ENCODE measurements around the gene CFAP100. TPM values are rescaled to one million over a fixed set of nuclear protein-coding genes. Genes with fewer than 3 reads are reported as not detected.
A peak's percentile ranks its signal among the peaks of the same experiment; 100 is the strongest.

CFAP100 gene
- total RNA-seq, 4 donors from 2014 or later, result not detected

DNA sequence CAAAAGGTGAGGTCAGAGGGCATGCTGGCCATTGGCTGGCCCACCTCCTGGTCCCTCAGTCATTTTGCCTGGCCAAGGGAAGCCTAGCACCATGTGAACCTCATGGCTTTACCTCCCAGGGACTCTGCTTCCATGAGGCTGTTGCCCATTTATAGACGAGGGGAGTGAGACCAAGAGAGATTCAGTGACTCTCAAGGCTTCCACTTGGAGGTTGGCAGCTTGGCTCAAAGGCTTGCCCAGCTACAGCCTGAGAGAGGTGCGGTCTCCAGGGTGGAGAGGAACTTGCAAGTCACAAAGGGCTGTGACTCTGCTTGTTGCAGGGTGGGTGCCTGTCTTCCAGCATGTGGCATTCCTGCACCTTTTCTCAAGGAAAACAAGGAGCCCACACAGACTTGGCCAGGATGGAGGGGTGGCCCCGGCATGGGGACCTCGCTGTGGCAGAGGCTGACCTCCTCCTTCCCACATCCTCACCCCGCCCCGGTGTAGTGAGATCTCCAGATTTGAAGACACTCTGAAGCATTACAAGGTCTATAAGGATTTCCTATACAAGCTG lies 24.5 kb downstream of the CFAP100 start:
- Histone ChIP-seq H3K4me1 (no peaks in the 10 kb centered on the region), H3K9me3 (no peaks in the 10 kb centered on the region), H3K27ac (no peak overlapping the region), H3K27me3 (no peaks in the 10 kb centered on the region), H3K36me3 (no peaks in the 10 kb centered on the region), H3K4me3 (no peak overlapping the region)
- DNase-seq, result peak in 2 of 3 donors; percentile 36 to 39
- TF ChIP-seq, protein P1, sequence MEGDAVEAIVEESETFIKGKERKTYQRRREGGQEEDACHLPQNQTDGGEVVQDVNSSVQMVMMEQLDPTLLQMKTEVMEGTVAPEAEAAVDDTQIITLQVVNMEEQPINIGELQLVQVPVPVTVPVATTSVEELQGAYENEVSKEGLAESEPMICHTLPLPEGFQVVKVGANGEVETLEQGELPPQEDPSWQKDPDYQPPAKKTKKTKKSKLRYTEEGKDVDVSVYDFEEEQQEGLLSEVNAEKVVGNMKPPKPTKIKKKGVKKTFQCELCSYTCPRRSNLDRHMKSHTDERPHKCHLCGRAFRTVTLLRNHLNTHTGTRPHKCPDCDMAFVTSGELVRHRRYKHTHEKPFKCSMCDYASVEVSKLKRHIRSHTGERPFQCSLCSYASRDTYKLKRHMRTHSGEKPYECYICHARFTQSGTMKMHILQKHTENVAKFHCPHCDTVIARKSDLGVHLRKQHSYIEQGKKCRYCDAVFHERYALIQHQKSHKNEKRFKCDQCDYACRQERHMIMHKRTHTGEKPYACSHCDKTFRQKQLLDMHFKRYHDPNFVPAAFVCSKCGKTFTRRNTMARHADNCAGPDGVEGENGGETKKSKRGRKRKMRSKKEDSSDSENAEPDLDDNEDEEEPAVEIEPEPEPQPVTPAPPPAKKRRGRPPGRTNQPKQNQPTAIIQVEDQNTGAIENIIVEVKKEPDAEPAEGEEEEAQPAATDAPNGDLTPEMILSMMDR (IDR thresholded peaks at IDR 0.05), result no peak
- no peak for TF ChIP-seq POLR2A (IDR thresholded peaks at IDR 0.05)

DNA sequence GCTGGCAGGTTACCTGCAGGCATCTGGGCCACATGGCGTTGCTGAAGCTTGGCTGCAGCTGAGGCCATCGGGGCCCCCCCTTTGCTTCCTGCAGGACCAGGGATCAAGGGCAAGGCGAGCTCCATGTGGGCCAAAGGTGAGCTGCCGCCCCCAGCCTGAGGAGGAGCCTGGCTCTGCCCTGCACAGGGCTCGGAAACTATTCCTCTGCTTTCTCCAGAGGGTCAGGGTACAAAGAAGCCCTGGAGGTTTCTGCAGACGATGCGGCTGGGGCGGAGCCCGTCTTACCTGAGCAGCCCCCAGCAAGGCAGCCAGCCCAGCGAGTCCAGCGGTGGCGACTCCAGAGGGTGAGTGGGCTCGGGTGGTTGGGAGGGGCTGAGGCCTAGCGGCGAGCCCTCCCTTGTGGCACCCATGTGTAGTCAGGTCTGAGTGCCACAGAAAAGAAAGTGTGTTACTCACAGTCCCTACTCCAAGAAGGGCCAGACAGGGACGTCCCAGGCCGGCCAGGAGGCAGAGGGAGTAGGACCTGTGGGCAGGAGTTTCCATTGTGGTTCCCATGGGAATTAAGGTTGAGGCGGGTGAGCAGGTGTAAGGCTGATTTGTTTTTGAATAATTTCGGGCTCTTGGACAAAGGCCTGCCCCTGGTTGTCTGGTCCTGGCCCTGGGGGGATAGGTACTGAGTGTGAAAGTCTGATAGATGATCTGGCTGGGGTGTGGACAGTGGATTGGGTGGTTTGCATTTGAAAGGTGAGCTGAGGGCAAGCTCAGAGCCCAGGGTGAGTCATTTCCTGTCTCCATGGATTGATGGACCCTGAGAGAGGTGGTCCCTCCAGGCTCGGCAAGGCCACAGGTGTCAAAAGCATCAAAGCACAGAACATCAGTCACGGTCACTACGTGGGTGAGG lies 25.4 kb downstream of the CFAP100 start:
- Histone ChIP-seq H3K36me3 (no peaks in the 10 kb centered on the region), H3K27me3 (no peaks in the 10 kb centered on the region), H3K27ac (no peak overlapping the region), H3K4me1 (no peaks in the 10 kb centered on the region), H3K4me3 (no peak overlapping the region), H3K9me3 (no peaks in the 10 kb centered on the region)
- TF ChIP-seq, protein P1 (IDR thresholded peaks at IDR 0.05), result no peak
- TF ChIP-seq POLR2A (IDR thresholded peaks at IDR 0.05), result no peak
- DNase-seq, result peak in 2 of 3 donors; percentile 40 to 43

DNA sequence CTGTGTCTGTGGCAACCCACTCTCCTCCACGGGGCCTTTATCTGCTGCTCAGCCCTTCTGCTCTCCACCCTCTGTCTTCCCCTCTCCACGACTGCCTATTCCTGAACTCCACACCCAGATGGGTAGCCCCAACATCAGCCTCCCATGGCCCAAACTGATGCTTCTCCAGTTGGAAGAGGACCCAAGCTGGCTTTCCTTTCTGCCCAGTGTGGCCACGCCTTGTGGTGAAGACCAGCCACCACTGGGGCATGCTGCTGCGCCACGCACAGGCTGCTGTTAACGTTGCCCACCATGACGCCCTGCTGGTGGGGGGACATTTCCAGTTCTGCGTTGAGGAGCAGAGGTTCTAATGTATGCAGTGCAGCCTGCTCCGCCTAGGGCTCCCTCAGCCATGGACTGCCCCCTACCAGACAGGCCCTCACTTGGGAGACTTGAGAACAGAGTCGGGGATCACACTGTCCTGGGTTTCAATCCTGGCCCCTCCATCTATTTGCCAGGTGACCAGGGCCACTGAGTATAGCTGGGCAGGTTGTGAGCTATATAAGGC lies 26.9 kb downstream of the CFAP100 start:
- DNase-seq, result no peak
- H3K9me3 ChIP-seq, result peaks cover 0 to 9% (median 3%) of the 10 kb centered on the region in 4 donors
- no peak for TF ChIP-seq POLR2A (IDR thresholded peaks at IDR 0.05)
- TF ChIP-seq, protein P1 (IDR thresholded peaks at IDR 0.05), result no peak
- no peak overlapping the region for H3K27ac ChIP-seq
- H3K36me3 ChIP-seq, result no peaks in the 10 kb centered on the region
- no peaks in the 10 kb centered on the region for H3K27me3 ChIP-seq
- no peaks in the 10 kb centered on the region for H3K4me1 ChIP-seq
- no peak overlapping the region for H3K4me3 ChIP-seq

DNA sequence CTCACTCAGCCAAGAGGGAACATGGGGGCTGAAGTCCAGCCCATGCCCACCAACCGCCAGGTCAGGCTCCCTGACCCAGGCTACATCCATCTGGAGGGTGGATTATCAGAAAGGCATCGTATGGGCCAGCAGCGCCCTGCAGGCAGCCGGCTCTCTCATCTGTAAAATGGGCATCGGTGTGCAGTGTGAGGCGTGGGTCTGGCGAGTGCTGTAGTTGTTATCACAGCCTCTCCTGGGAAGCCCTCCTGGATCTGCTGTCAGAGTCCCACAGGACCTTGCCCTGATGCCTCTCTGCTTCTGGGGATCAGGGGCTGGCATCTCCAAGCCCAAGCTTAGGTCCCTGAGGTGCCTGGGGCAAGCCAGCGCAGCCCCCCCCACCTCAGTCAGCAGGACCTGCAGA lies 27.4 kb downstream of the CFAP100 start:
- Histone ChIP-seq H3K36me3 (no peaks in the 10 kb centered on the region), H3K9me3 (peaks cover 0 to 10% (median 3%) of the 10 kb centered on the region in 4 donors), H3K4me3 (no peak overlapping the region), H3K4me1 (no peaks in the 10 kb centered on the region), H3K27me3 (no peaks in the 10 kb centered on the region), H3K27ac (no peak overlapping the region)
- DNase-seq, result peak in 1 of 3 donors; percentile 34
- TF ChIP-seq POLR2A (IDR thresholded peaks at IDR 0.05), result no peak
- TF ChIP-seq, protein P1 (IDR thresholded peaks at IDR 0.05), result no peak

DNA sequence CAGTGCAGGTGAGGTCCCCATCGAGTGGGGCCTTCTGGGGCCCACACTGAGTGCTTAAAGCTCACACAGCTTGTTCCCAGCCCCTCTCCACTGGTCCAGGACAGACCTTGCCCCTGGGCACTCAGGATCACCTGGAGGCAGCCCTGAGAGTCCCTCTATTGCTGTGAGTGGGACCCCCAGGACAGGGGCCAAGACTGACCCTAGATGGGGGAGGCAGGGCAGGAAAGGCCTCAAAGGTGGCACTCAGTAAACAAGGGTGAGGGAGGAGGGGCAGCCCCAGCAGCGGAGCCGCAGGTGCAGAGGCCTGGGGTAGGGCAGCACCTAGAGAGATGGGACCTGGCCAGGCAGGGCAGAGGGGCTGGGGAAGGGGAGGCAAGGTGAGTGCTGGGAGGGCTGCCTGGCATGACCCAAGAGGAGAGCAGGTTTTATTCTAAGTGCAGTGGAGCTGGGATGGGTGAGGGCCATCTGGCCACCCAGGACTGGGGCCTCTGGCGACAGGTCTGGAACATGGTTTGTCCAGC lies 27.9 kb downstream of the CFAP100 start:
- peaks cover 0 to 10% (median 3%) of the 10 kb centered on the region in 4 donors for H3K9me3 ChIP-seq
- H3K27me3 ChIP-seq, result no peaks in the 10 kb centered on the region
- H3K4me1 ChIP-seq, result no peaks in the 10 kb centered on the region
- no peaks in the 10 kb centered on the region for H3K36me3 ChIP-seq
- H3K27ac ChIP-seq, result no peak overlapping the region
- no peak overlapping the region for H3K4me3 ChIP-seq
- peak in 1 of 3 donors; percentile 38 for DNase-seq
- TF ChIP-seq, protein P1 (IDR thresholded peaks at IDR 0.05), result no peak
- TF ChIP-seq POLR2A (IDR thresholded peaks at IDR 0.05), result no peak
